Tibial nerve (tissue), 4 donors: ENCODE data around the gene SMS.

ENCODE experiments used
- CTCF ChIP-seq, 5 experiments: fragments of 200-600 bp in 3 of 5; fragments of 450-650 bp in 2 of 5; sonication (generic) in 3 of 5; IDR thresholded peaks; one replicate each; pipeline ENCODE4 v1.5.1; 2016 to 2019; ENCODE audit warnings: antibody characterized with exemption in 5 of 5, mild to moderate bottlenecking in 3 of 5, moderate library complexity in 2 of 5
- EP300 ChIP-seq, 2 donors: sonication (generic); formaldehyde crosslinking; IDR thresholded peaks; one replicate each; pipeline ENCODE4 v1.6.1; 2017; ENCODE audit warnings: antibody characterized with exemption in 2 of 2, mild to moderate bottlenecking in 1 of 2
- POLR2A ChIP-seq, 2 donors: fragments of 450-650 bp; IDR thresholded peaks; one replicate each; pipeline ENCODE4 v1.6.1; 2017; ENCODE audit warnings: antibody characterized with exemption in 2 of 2, mild to moderate bottlenecking in 2 of 2, moderate library complexity in 2 of 2

- no peak for TF ChIP-seq CTCF (IDR thresholded peaks at IDR 0.05)
- TF ChIP-seq POLR2A (IDR thresholded peaks at IDR 0.05) = no peak
- TF ChIP-seq EP300 (IDR thresholded peaks at IDR 0.05) = no peak
Measured at GRCh38 chrX:22033818-22034217, 93.3 kb downstream of the SMS start.
